ENCODE data around the gene RASD1.
"Not testable (repeated sequence)": the region's sequence is repeated elsewhere in the genome, so short reads cannot be mapped to it uniquely, and the experiment has no call there.

The RASD1 gene

GRCh38 chr17:17499402-17500145 is 3.4 kb upstream of the RASD1 start:
- in situ Hi-C loops (cut with HindIII; ENCODE audit: low sequenced_read_pairs) = no loop called here

- in situ Hi-C loops (cut with HindIII; ENCODE audit: low sequenced_read_pairs) = no loop called here
These were observed 2.6 kb upstream of the RASD1 start for GRCh38 chr17:17498606-17499301.

GRCh38 chr17:17497845-17498520 is 1.8 kb upstream of the RASD1 start:
- in situ Hi-C loops (cut with HindIII; ENCODE audit: low sequenced_read_pairs) = no loop called here

GRCh38 chr17:17497065-17497844 is 1.1 kb upstream of the RASD1 start:
- in situ Hi-C loops (cut with HindIII; ENCODE audit: low sequenced_read_pairs) = no loop called here

GRCh38 chr17:17495536-17496188 is 533 bp downstream of the RASD1 start:
- in situ Hi-C loops (cut with HindIII; ENCODE audit: low sequenced_read_pairs) = no loop called here

- in situ Hi-C loops (cut with HindIII; ENCODE audit: low sequenced_read_pairs) = no loop called here
These were observed 1.2 kb downstream of the RASD1 start for GRCh38 chr17:17494870-17495535.

- in situ Hi-C loops (cut with HindIII; ENCODE audit: low sequenced_read_pairs) = no loop called here
These were observed 1.7 kb downstream of the RASD1 start for GRCh38 chr17:17494499-17494869.

- in situ Hi-C loops (cut with HindIII; ENCODE audit: low sequenced_read_pairs) = no loop called here
These were observed 2.2 kb downstream of the RASD1 start for GRCh38 chr17:17493986-17494466.

- in situ Hi-C loops (cut with HindIII; ENCODE audit: low sequenced_read_pairs) = no loop called here
These were observed 2.8 kb downstream of the RASD1 start for GRCh38 chr17:17493249-17493985.

GRCh38 chr17:17492571-17492970 is 3.6 kb downstream of the RASD1 start:
- in situ Hi-C loops (cut with HindIII; ENCODE audit: low sequenced_read_pairs) = no loop called here

- in situ Hi-C loops (cut with HindIII; ENCODE audit: low sequenced_read_pairs) = no loop called here
These were observed 4.1 kb downstream of the RASD1 start for GRCh38 chr17:17492085-17492484.

- in situ Hi-C loops (cut with HindIII; ENCODE audit: low sequenced_read_pairs) = no loop called here
These were observed 4.6 kb downstream of the RASD1 start for GRCh38 chr17:17491546-17491988.

GRCh38 chr17:17491031-17491471 is 5.1 kb downstream of the RASD1 start:
- in situ Hi-C loops (cut with HindIII; ENCODE audit: low sequenced_read_pairs) = no loop called here

- in situ Hi-C loops (cut with HindIII; ENCODE audit: low sequenced_read_pairs) = no loop called here
These were observed 8.2 kb downstream of the RASD1 start for GRCh38 chr17:17487998-17488397.

GRCh38 chr17:17486416-17486815 is 9.8 kb downstream of the RASD1 start:
- in situ Hi-C loops (cut with HindIII; ENCODE audit: low sequenced_read_pairs) = not testable (repeated sequence)

- in situ Hi-C loops (cut with HindIII; ENCODE audit: low sequenced_read_pairs) = no loop called here
These were observed 10.8 kb downstream of the RASD1 start for GRCh38 chr17:17485420-17485819.

- in situ Hi-C loops (cut with HindIII; ENCODE audit: low sequenced_read_pairs) = loop anchor here (5.0 kb wide), 1 partner anchor 103 kb away; no protein-coding TSS in a partner anchor
These were observed 11.7 kb downstream of the RASD1 start for GRCh38 chr17:17484451-17484899.

GRCh38 chr17:17481860-17482259 is 14.3 kb downstream of the RASD1 start:
- in situ Hi-C loops (cut with HindIII; ENCODE audit: low sequenced_read_pairs) = loop anchor here (5.0 kb wide), 1 partner anchor 105 kb away; no protein-coding TSS in a partner anchor
